Neural cell (in vitro differentiated cells): Measurements from ENCODE around the gene RBM4. TPM values are rescaled to one million over a fixed set of nuclear protein-coding genes. Genes with fewer than 3 reads are reported as not detected.

Experiments
- H2AFZ ChIP-seq: fragments of 200-600, 300-800 bp; sonication (generic), shearing (Covaris generic); 2 replicates; pipeline ENCODE4 v1.6.0; 2014; ENCODE audit warnings: low read depth, mild to moderate bottlenecking, antibody characterized with exemption, low read length, moderate library complexity
- H3F3A ChIP-seq: fragments of 200-600 bp; shearing (Covaris generic); 2 replicates; pipeline ENCODE4 v1.6.1; 2016; ENCODE audit warnings: mild to moderate bottlenecking, moderate library complexity, mixed read lengths, antibody characterized with exemption, low read length; ENCODE audit not compliant: insufficient read depth, poor library complexity, severe bottlenecking
- H3K27ac ChIP-seq: fragments of 200-600, 300-800 bp; sonication (generic), shearing (Covaris generic); 2 replicates; pipeline ENCODE4 v1.5.1; 2014; ENCODE audit warnings: mild to moderate bottlenecking, low read length, moderate library complexity
- H3K27me3 ChIP-seq: fragments of 300-800, 200-600 bp; sonication (generic), shearing (Covaris generic); 2 replicates; pipeline ENCODE4 v1.6.0; 2014; ENCODE audit warnings: mild to moderate bottlenecking, low read depth, low read length, moderate library complexity; ENCODE audit not compliant: insufficient read depth
- H3K36me3 ChIP-seq: fragments of 300-800, 200-600 bp; sonication (generic), shearing (Covaris generic); 2 replicates; pipeline ENCODE4 v1.5.1; 2014; ENCODE audit warnings: mild to moderate bottlenecking, antibody characterized with exemption, low read length, moderate library complexity; ENCODE audit not compliant: insufficient read depth
- H3K4me2 ChIP-seq: fragments of 300-800, 200-600 bp; sonication (generic), shearing (Covaris generic); 2 replicates; pipeline ENCODE4 v1.6.0; 2014; ENCODE audit warnings: mild to moderate bottlenecking, low read length
- H3K4me3 ChIP-seq: fragments of 300-800, 200-600 bp; sonication (generic), shearing (Covaris generic); 2 replicates; pipeline ENCODE4 v1.5.1; 2014; ENCODE audit warnings: mild to moderate bottlenecking, low read length, moderate library complexity
- H3K79me2 ChIP-seq: fragments of 200-600 bp; shearing (Covaris generic); replicated peaks from 2 replicates; pipeline ENCODE4 v1.6.0; 2014; ENCODE audit warnings: mild to moderate bottlenecking, low read length, moderate library complexity; ENCODE audit not compliant: insufficient read depth
- H3K9ac ChIP-seq: fragments of 300-800, 200-600 bp; sonication (generic), shearing (Covaris generic); 2 replicates; pipeline ENCODE4 v1.6.1; 2016; ENCODE audit warnings: mild to moderate bottlenecking, low read length, mixed read lengths
- H3K9me2 ChIP-seq: fragments of 200-600 bp; shearing (Covaris generic); 2 replicates; pipeline ENCODE4 v1.6.1; 2016; ENCODE audit warnings: mild to moderate bottlenecking, low read length, mixed read lengths; ENCODE audit not compliant: insufficient read depth
- H3K9me3 ChIP-seq: fragments of 200-600, 300-800 bp; sonication (generic), shearing (Covaris generic); 2 replicates; pipeline ENCODE4 v1.6.1; 2016; ENCODE audit warnings: mild to moderate bottlenecking, mixed run types, low read length, moderate library complexity, mixed read lengths
- H4K20me1 ChIP-seq: fragments of 200-600 bp; shearing (Covaris generic); 2 replicates; pipeline ENCODE4 v1.6.1; 2016; ENCODE audit warnings: mild to moderate bottlenecking, mixed run types; ENCODE audit not compliant: insufficient read depth
- CTCF ChIP-seq: fragments of 450-650 bp; IDR thresholded peaks from 2 replicates; pipeline ENCODE4 v1.5.1; 2014; ENCODE audit warnings: antibody characterized with exemption, mild to moderate bottlenecking, moderate library complexity; ENCODE audit not compliant: poor library complexity, severe bottlenecking
- EP300 ChIP-seq: fragments of 450-650 bp; conservative IDR thresholded peaks from 2 replicates; pipeline ENCODE4 v1.6.1; 2014; ENCODE audit warnings: antibody characterized with exemption, mild to moderate bottlenecking, moderate library complexity; ENCODE audit not compliant: poor library complexity, severe bottlenecking
- EZH2 ChIP-seq: fragments of 200-600, 300-800 bp; shearing (Covaris generic), sonication (generic); IDR thresholded peaks from 2 replicates; pipeline ENCODE4 v1.6.1; 2014; ENCODE audit warnings: antibody characterized with exemption, low read length, borderline replicate concordance, mild to moderate bottlenecking; ENCODE audit not compliant: insufficient read depth, poor library complexity, severe bottlenecking
- MXI1 ChIP-seq: fragments of 450-650 bp; conservative IDR thresholded peaks from 2 replicates; pipeline ENCODE4 v1.6.1; 2014; ENCODE audit warnings: antibody characterized with exemption, mild to moderate bottlenecking; ENCODE audit not compliant: poor library complexity, severe bottlenecking
- POLR2AphosphoS5 ChIP-seq: IDR thresholded peaks from 2 replicates; pipeline ENCODE4 v1.6.1; 2012
- RAD21 ChIP-seq: fragments of 450-650 bp; conservative IDR thresholded peaks from 2 replicates; pipeline ENCODE4 v1.6.1; 2014; ENCODE audit warnings: antibody characterized with exemption, mild to moderate bottlenecking, moderate library complexity
- SMC3 ChIP-seq: fragments of 450-650 bp; conservative IDR thresholded peaks from 2 replicates; pipeline ENCODE4 v1.6.1; 2014; ENCODE audit warnings: antibody characterized with exemption, mild to moderate bottlenecking, moderate library complexity; ENCODE audit not compliant: poor library complexity
- TAF1 ChIP-seq: IDR thresholded peaks from 2 replicates; pipeline ENCODE4 v1.6.1; 2012; ENCODE audit warnings: low read depth
- polyA plus RNA-seq: library from polyadenylated mRNA; depleted of rRNA; stranded (reverse); fragments of >200 nt; gene quantifications from 2 replicates; pipeline ENCODE4 v1.2.3, GENCODE V29; 2014
- TF ChIP-seq, protein P1 (sequence below): IDR thresholded peaks from 2 replicates; pipeline ENCODE4 v1.6.1; 2012; ENCODE audit warnings: borderline replicate concordance

Gene RBM4
- polyA plus RNA-seq, 1 donor from 2014 or later = 456 TPM

DNA sequence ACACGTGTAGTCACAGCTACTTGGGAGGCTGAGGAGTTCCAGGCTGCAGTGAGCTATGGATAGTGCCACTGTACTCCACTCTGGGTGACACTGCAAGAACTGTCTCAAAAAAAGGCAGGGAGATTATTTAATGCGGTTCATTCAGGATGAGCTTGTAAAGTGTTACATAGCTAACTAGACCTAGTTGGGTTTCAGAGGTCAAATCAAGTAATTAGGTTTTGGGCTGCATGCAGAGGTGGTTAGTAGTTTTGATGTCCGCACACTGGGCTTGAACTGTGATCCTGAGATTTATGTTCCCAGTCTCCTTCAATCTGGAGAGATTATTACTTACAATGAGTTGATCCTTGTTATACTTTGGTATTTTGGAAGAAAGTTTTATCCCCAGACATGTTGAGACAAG, 2.1 kb upstream of the RBM4 start:
- no peak overlapping the region for H3K4me2 ChIP-seq
- peaks cover 9% of the 10 kb centered on the region for H3K36me3 ChIP-seq
- H3K9ac ChIP-seq = no peak overlapping the region
- H3K27ac ChIP-seq = no peak overlapping the region
- peaks cover 43% of the 10 kb centered on the region for H3K79me2 ChIP-seq
- peaks cover 15% of the 10 kb centered on the region for H4K20me1 ChIP-seq
- H3F3A ChIP-seq = peaks cover 8% of the 10 kb centered on the region
- H3K9me2 ChIP-seq = no peaks in the 10 kb centered on the region
- H2AFZ ChIP-seq = no peak overlapping the region
- H3K4me3 ChIP-seq = no peak overlapping the region
- no peaks in the 10 kb centered on the region for H3K27me3 ChIP-seq
- no peaks in the 10 kb centered on the region for H3K9me3 ChIP-seq
- TF ChIP-seq EP300 (no peak), MXI1 (no peak), SMC3 (no peak), EZH2 (no peak)
- TF ChIP-seq, protein P1, sequence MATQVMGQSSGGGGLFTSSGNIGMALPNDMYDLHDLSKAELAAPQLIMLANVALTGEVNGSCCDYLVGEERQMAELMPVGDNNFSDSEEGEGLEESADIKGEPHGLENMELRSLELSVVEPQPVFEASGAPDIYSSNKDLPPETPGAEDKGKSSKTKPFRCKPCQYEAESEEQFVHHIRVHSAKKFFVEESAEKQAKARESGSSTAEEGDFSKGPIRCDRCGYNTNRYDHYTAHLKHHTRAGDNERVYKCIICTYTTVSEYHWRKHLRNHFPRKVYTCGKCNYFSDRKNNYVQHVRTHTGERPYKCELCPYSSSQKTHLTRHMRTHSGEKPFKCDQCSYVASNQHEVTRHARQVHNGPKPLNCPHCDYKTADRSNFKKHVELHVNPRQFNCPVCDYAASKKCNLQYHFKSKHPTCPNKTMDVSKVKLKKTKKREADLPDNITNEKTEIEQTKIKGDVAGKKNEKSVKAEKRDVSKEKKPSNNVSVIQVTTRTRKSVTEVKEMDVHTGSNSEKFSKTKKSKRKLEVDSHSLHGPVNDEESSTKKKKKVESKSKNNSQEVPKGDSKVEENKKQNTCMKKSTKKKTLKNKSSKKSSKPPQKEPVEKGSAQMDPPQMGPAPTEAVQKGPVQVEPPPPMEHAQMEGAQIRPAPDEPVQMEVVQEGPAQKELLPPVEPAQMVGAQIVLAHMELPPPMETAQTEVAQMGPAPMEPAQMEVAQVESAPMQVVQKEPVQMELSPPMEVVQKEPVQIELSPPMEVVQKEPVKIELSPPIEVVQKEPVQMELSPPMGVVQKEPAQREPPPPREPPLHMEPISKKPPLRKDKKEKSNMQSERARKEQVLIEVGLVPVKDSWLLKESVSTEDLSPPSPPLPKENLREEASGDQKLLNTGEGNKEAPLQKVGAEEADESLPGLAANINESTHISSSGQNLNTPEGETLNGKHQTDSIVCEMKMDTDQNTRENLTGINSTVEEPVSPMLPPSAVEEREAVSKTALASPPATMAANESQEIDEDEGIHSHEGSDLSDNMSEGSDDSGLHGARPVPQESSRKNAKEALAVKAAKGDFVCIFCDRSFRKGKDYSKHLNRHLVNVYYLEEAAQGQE = no peak

DNA sequence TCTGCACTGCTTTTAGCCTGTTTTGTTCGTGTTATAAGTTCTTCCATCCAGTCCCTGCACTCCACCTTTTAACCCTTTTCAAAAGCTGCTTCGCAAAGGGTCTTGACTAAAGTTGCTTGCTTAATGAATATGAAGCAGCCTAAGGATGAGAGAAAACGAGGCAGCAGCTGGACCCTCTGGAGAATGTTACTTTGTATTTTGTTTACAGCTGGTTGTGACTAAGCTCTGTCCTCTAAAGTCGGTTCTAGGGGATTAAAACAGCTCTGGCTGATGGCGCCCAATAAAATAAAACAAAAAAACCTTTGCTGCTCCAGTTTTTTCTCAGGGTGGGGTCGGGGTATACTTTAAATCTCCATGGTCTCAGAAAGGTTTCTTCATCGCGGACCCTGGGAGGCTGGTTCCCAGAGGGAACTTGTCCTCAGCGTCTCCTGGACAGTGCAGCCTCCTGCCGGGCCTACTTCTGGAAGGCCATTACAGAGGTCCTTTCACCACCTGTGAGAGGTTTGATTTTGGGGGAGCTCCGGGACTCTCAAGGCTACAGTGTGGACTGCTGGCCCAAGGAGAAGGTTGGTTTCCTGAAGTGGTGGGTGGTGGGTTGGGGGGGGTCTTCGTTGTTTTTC, 836 bp upstream of the RBM4 start:
- Histone ChIP-seq H3K27me3 (no peaks in the 10 kb centered on the region), H2AFZ (no peak overlapping the region), H3K79me2 (peaks cover 49% of the 10 kb centered on the region), H3K36me3 (peaks cover 12% of the 10 kb centered on the region), H3K9me3 (no peaks in the 10 kb centered on the region), H3K9me2 (no peaks in the 10 kb centered on the region), H3K4me2 (peak overlapping the region; percentile 74), H3K27ac (peak overlapping the region; percentile 84), H3F3A (peaks cover 8% of the 10 kb centered on the region), H3K4me3 (peak overlapping the region; percentile 75), H4K20me1 (peaks cover 28% of the 10 kb centered on the region), H3K9ac (peak overlapping the region; percentile 64)
- TF ChIP-seq CTCF (no peak), EZH2 (no peak), TAF1 (no peak), POLR2AphosphoS5 (no peak), EP300 (no peak), RAD21 (no peak), SMC3 (no peak), MXI1 (no peak)
- TF ChIP-seq, protein P1 = no peak
